Activated CD8-positive, alpha-beta memory T cell treated with anti-CD3 and anti-CD28 coated beads, Interleukin-2, amount 50 U/mL, for 4 hours (primary cell): ENCODE data around the gene SIGLEC12.
"Not testable (repeated sequence)": the region's sequence is repeated elsewhere in the genome, so short reads cannot be mapped to it uniquely, and the experiment has no call there.

Experiments
- DNase-seq: peaks from one replicate; pipeline ENCODE4 v3.0.0-alpha.2; 2020

Gene SIGLEC12

GRCh38 chr19:51457351-51458013 is 44.1 kb downstream of the SIGLEC12 start:
- no peak for DNase-seq

DNA sequence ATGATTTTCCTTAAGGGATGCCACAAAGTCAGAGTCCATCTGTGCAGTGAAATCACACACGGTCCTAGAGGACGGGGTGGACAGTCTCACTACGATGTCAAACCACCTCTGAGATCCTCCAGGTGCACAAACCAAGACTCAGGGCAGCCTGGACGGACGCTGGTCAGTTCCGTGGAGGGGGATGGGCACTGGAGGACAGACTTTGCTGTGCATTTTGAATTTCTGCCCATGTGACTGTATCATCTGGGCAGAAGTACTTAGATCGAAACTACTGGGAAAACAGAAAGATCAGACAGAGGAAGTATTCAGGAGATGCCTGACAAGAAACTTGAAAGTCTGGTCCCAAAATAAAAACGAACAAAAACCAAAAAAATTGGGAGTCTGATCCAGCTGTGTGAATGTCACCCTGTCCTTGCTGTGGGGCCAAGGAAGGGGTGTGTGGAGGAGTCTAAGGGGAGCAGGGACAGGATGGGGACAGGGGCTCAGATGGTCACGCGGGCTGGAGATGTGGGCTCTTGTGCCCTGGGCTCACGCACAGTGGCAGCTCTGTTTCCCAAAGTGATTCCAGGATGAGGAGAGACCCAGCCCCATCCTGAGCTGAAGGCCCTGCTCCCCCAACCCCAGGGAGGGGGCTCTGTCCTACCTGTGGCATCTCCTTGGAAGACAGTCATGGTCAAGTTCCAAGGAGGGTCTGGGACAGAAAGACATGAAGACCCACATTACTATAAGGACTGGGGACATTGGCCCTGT is 44.9 kb downstream of the SIGLEC12 start:
- no peak for DNase-seq

DNA sequence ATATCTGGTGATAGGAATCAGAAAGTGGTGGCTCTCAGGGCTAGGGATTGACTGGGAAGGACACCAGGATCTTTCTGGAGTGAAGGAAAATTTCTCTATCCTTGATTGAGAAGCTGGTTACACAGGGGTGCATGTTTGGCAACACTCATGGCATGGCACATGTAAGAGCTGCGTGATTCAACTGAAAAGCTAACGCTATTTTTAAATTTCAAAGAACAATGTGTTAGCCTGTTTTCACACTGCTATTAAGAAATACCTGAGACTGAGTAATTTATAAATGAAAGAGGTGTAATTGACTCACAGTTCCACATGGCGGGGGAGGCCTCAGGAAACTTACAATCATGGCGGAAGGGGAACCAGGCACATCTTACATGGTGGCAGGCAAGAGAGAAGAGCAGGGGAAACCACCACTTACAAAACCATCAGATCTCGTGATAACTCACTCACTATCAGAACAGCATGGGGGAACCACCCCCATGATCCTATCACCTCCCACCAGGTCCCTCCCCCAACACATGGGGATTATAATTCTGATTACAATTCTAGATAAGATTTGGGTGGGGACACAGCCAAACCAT is 50.8 kb downstream of the SIGLEC12 start:
- no peak for DNase-seq

- peak; percentile 33 for DNase-seq
These were observed 53.1 kb downstream of the SIGLEC12 start for GRCh38 chr19:51448411-51449016.

- no peak for DNase-seq
These were observed 53.6 kb downstream of the SIGLEC12 start for GRCh38 chr19:51448011-51448410.

DNA sequence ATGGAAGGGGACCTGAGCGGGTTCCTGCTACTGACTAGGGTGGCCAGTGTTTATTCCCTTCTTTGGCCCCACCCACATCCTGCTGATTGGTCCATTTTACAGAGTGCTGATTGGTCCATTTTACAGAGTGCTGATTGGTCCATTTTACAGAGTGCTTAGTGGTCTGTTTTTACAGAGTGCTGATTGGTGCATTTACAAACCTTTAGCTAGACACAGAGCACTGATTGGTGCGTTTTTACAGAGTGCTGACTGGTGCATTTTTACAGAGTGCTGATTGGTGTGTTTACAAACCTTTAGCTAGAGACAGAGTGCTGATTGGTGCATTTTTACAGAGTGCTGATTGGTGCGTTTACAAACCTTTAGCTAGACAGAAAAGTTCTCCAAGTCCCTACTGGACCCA is 54.1 kb downstream of the SIGLEC12 start:
- DNase-seq: not testable (repeated sequence)

DNA sequence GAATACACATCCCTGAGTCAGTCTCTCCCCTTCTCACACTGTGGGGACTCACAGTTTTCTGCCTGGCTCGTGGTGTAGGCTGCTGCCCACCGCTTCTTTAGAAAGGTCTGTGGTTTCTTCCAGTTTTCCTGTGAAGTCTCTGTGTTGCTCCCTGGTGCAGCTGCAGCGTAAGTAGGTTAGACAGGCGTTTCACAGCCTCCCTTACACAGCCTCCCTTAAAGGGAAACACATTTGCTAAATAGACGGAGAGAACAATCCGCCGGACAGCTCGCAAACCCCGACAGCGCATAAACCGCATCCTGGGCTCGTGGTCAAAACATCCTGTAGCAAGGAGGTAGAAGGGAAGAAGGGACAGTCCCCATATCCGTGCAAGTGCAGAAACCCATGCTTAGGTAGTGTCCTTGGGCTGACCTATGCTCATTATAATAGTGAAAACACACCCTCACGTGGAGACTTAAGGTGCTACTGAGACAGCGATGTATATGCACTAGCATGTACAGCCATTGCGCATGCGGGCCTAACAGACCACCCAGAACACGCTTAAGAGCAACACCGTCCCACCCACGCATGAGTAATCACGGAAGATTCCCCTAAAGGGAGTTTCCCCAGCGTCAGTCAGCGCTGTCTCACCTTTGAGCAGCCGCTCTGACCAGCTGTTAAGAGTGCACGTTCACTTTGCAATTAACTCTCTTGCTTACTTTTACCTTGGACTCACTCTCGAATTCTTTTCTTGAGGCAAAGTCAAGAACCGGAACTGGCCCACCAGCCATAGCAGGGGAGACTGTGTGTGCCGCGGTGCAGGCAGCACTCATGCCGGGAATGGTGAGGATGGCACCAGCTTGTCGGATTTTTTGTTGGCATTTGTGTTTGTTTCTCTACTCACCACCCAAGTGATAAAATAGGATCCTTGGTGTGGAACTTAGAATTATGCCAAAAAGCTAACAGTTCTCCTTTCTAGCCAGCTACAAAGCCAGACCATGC is 59.9 kb downstream of the SIGLEC12 start:
- DNase-seq: peak; percentile 86
